Astrocyte of the cerebellum (primary cell): ENCODE results near the gene UBA1.

Source experiments
- DNase-seq: peaks from one replicate; pipeline ENCODE4 v3.0.0-alpha.2; 2011; ENCODE audit warnings: low read depth
- H3K4me3 ChIP-seq: 2 replicates; pipeline ENCODE4 v1.5.1; 2011; ENCODE audit warnings: mild to moderate bottlenecking, low read depth, low read length, moderate library complexity
- in situ Hi-C: cut with HindIII; loops from 2 replicates; pipeline ENCODE4 v1.10.0; 2017; ENCODE audit warnings: low sequenced_read_pairs
- TF ChIP-seq, protein P1 (sequence below): IDR thresholded peaks from 2 replicates; pipeline ENCODE4 v1.5.1; 2012; ENCODE audit warnings: low read length, low read depth, moderate library complexity, mild to moderate bottlenecking; ENCODE audit errors: missing control alignments

UBA1 gene

DNA sequence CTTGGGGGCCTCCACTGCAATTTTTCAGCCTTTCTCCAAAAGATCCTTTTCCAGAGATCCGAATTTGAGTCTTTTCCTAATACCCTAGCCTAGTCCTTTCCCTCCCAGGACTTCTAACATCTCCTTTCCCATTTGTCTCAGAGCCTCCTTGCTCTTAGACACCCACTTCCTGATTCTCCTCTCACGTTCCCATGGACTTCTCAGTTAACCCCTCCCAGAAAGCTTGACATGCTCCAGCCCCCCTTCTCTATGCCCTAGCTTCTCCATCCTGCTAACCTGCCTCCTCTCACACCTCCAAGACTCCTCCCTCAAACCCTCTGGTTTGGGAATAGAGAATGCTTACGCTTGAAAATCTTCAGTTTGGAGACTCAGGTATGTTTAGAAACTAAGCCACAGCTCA lies 2.5 kb downstream of the UBA1 start:
- no peak for DNase-seq
- TF ChIP-seq, protein P1, sequence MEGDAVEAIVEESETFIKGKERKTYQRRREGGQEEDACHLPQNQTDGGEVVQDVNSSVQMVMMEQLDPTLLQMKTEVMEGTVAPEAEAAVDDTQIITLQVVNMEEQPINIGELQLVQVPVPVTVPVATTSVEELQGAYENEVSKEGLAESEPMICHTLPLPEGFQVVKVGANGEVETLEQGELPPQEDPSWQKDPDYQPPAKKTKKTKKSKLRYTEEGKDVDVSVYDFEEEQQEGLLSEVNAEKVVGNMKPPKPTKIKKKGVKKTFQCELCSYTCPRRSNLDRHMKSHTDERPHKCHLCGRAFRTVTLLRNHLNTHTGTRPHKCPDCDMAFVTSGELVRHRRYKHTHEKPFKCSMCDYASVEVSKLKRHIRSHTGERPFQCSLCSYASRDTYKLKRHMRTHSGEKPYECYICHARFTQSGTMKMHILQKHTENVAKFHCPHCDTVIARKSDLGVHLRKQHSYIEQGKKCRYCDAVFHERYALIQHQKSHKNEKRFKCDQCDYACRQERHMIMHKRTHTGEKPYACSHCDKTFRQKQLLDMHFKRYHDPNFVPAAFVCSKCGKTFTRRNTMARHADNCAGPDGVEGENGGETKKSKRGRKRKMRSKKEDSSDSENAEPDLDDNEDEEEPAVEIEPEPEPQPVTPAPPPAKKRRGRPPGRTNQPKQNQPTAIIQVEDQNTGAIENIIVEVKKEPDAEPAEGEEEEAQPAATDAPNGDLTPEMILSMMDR = no peak
- H3K4me3 ChIP-seq = peak overlapping the region; percentile 5
- in situ Hi-C loops = no loop called here

DNA sequence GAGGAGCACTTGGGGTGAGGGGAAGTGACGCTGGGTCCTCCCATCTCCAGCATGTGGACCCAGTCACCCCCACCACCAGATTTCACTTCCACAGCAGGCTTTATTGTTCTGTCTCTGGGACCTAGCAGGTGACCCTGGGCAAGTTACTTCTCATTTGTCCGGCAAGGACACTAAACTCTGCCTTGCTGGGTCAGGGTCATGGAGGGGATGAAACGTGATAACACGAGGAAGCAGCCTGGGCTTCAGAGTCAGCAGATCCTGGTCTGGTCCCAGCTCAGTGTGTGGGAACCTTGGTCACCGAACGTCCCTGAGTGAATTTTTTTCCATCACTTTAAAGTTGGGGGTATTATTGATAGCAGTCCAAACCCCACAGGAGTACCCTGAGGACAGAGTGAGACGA lies 3.9 kb downstream of the UBA1 start:
- in situ Hi-C loops = no loop called here
- no peak for DNase-seq
- H3K4me3 ChIP-seq = peak overlapping the region; percentile 1
- TF ChIP-seq, protein P1 = no peak

DNA sequence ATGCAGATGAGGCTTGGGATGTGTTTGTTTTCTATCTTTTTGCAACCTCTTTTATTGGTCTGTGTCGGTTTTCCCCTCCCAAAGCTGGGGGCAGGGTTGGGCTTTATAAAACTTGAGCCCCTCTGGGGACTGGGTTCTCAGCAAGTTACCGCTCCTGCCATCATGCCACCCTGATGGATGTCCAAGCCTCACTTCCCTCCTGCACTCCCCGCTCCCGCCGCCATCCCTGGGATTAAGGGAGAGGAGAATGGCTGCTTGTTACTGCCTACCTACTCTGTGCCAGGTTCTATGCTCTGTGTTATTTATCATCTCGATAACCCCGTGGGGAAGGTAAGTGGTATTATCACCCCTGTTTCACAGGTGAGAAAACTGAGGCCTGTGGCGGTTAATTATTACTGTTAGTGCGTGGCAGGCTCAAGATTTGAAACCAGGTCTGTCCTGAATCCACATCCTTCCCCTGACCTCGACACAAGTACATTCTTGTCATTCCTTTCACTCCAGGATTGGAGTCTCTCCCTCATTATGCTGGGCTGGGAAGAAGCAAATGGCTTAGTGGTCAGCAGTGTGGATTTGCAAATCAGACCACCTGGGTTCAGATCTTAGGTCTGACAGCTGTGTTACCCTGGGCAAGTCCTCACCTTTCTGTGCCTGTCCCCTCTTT lies 4.5 kb downstream of the UBA1 start:
- in situ Hi-C loops = no loop called here
- TF ChIP-seq, protein P1 = no peak
- DNase-seq = no peak

DNA sequence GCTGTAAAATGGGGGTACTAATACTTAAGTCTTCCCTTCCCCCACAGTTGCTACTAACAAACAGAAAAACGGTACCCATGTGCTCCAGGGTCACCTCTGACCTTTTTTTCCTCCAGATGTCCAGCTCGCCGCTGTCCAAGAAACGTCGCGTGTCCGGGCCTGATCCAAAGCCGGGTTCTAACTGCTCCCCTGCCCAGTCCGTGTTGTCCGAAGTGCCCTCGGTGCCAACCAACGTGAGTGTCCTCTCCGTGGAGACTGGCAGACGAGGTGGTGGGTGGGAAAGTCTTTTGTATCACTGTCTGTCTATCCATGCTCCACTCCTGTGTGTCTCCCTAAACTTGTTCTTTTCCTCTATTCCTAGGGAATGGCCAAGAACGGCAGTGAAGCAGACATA lies 5.1 kb downstream of the UBA1 start:
- TF ChIP-seq, protein P1 = no peak
- in situ Hi-C loops = no loop called here
- DNase-seq = no peak
- H3K4me3 ChIP-seq = no peak overlapping the region

More for the DNA sequence above, 4.5 kb downstream of the UBA1 start:
- H3K4me3 ChIP-seq = no peak overlapping the region

DNA sequence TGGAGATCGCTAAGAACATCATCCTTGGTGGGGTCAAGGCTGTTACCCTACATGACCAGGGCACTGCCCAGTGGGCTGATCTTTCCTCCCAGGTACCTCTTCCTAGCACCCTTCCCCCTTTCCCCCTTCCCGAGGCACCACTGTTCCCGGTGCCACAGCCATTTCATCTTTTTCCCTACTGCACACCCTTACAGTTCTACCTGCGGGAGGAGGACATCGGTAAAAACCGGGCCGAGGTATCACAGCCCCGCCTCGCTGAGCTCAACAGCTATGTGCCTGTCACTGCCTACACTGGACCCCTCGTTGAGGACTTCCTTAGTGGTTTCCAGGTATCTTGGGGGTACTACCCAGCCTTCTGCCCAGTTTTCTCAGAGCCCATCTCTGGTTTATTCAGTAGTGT lies 5.7 kb downstream of the UBA1 start:
- no peak for DNase-seq
- TF ChIP-seq, protein P1 = no peak
- in situ Hi-C loops = no loop called here
- H3K4me3 ChIP-seq = no peak overlapping the region

DNA sequence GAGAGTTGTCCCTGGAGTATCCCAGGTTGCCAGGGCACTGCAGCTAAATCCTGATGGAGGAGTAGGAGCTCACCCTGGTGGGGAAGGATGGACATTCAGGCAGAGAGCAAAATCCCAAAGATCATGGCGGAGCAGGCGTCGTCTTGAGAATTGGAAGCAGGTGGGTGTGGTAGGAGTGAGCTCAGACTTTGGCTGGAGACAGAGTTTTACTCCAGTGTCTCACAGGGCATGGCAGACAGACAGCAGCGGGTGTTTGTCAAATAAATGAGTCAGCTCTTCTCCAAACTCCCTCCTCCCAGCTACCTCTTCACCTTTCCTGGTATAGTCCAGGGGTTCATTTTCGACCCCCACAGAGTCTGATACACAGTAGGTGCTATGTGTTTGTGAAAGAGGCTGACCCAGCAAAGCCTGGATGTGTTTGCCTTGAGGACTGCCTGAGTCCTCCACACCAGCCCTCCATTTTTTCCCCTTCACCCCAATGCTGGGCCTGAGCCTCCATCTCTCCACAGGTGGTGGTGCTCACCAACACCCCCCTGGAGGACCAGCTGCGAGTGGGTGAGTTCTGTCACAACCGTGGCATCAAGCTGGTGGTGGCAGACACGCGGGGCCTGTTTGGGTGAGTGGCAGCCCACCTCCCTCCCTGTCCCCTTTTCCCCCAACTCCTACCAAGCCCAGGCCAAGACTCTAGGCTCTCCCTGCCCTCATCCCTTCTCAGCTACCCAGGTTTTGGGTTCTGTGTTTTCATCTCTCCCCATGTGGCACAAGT lies 6.9 kb downstream of the UBA1 start:
- TF ChIP-seq, protein P1 = peak; percentile 28
- H3K4me3 ChIP-seq = no peak overlapping the region
- DNase-seq = no peak
- in situ Hi-C loops = no loop called here
